Measurements from ENCODE around the gene ACOT12.
"Not testable (repeated sequence)": the region's sequence is repeated elsewhere in the genome, so short reads cannot be mapped to it uniquely, and the experiment has no call there.

ACOT12 gene

DNA sequence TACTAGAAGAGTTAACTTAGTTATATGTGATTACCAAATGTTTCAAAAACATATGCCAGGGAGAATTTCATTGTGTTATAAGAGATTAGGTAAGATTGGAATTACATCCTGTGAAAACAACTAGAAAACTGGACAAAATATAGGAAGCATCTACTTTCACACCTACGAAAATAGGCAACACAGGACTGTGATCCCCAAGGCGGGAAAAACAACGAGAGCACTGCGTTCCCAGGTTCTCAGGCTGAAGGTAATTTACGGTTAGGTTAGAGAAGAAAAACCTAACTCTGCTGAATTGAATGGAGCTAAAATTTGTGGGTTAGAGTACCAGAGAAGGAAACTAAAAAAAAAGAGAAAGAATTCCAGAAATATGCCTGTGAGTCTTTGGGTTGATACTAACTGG is 28.4 kb downstream of the ACOT12 start:
- Mint-ChIP-seq H3K4me3 (no peak overlapping the region), H3K9me3 (no peaks in the 10 kb centered on the region), H3K4me1 (no peaks in the 10 kb centered on the region), H3K27ac (no peak overlapping the region), H3K27me3 (no peaks in the 10 kb centered on the region)
- DNase-seq (no peak), ATAC-seq (no peak)

DNA sequence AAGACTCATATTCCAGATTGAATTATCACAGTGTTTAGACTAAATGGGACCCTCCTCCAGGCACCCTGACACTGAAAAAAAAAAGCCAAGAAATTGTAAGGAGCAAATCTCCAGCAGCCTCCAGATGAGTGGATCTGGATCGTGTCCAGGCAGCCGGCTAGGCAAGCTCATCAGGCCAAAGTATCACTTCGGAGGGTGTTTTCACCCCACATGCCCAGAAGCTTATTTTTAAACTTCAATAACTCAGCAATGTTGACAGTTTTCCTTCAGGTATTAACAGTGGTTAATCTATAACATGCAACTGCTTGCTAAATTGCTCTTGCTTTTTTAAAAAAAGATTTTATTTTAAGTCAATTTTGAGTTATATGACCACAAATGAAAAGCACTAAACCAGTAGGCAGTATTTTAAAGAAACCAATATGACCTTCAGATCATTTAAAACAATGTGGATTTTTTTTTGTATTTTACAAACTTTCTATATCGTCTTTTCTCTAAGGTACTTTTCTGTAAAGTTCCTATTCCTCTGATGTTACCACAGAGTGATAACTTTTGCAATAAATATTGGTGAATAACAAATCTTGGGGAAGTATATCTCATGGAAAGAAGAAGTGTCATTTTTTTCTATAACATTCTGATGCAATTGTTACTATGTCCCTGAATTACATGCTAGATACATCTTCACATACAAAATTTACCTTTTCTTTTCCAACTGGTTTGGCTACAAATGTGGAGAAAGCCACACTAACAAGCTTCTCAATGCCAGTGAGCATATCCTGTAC is 30.7 kb downstream of the ACOT12 start:
- H3K27me3 Mint-ChIP-seq, result peaks cover 11% of the 10 kb centered on the region
- H3K4me3 Mint-ChIP-seq, result no peak overlapping the region
- no peaks in the 10 kb centered on the region for H3K9me3 Mint-ChIP-seq
- ATAC-seq (no peak), DNase-seq (no peak)
- H3K27ac Mint-ChIP-seq, result no peak overlapping the region
- no peaks in the 10 kb centered on the region for H3K4me1 Mint-ChIP-seq

DNA sequence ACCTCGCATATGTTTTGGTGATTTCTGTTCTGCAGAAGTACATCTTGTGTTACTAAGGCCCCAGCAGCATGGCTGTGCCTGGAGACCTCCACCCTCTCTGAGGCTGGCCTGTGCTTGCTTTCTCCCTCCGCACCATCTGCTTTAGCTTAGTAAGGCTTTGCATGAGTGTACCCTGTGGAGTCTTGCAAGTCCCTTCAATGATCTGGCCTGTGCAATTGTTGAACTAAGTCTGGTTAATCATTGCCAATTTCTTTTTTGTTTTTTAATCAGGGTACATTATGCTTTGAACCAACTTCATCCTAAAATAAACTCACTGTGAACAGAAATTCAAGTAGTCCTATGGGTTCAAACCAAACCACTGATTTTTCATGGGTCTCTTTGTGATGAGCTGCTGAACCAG is 32.3 kb downstream of the ACOT12 start:
- ATAC-seq (no peak), DNase-seq (no peak)
- H3K9me3 Mint-ChIP-seq, result no peaks in the 10 kb centered on the region
- H3K27me3 Mint-ChIP-seq, result peaks cover 12% of the 10 kb centered on the region
- H3K27ac Mint-ChIP-seq, result no peak overlapping the region
- no peaks in the 10 kb centered on the region for H3K4me1 Mint-ChIP-seq
- H3K4me3 Mint-ChIP-seq, result no peak overlapping the region

DNA sequence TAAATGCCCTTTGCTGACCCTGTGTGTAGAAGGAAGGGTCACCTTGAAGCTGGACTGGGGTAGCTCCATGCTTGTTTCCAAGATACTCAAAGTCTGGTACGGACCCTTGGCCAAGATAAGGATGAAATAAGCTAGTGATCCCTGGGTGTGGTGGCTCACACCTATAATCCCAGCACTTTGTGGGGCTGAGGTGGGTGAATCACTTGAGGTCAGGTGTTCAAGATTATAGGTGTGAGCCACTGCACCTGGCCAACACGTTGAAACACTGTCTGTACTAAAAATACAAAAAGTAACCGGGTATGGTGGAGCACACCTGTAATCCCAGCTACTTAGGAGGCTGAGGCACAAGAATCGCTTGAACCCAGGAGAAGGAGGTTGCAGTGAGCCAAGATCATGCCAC is 33.3 kb downstream of the ACOT12 start:
- no peaks in the 10 kb centered on the region for H3K4me1 Mint-ChIP-seq
- H3K27me3 Mint-ChIP-seq, result peaks cover 12% of the 10 kb centered on the region
- no peak overlapping the region for H3K4me3 Mint-ChIP-seq
- H3K27ac Mint-ChIP-seq, result no peak overlapping the region
- DNase-seq (no peak), ATAC-seq (no peak)
- no peaks in the 10 kb centered on the region for H3K9me3 Mint-ChIP-seq

DNA sequence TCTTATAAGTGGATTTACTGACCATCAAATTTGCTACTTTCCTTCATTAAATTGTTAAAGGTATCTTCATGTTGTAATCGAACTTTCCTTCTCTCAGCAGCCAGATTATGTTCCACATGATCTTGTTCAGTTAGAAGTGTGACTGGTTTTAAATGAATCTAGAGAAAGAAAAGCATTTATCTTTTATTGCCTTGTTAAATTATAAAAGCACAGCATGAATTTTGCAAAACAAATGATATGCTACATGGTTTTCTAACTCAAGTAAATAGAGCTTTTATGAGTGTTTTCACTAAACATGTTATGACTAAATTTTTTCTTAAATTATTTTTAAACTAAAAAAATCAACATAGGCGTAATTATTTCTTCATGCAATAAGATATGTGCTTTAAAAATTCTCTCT is 34.1 kb downstream of the ACOT12 start:
- H3K27me3 Mint-ChIP-seq, result peaks cover 12% of the 10 kb centered on the region
- no peak for ATAC-seq
- H3K9me3 Mint-ChIP-seq, result no peaks in the 10 kb centered on the region
- no peak for DNase-seq
- no peak overlapping the region for H3K27ac Mint-ChIP-seq
- no peaks in the 10 kb centered on the region for H3K4me1 Mint-ChIP-seq
- H3K4me3 Mint-ChIP-seq, result no peak overlapping the region

DNA sequence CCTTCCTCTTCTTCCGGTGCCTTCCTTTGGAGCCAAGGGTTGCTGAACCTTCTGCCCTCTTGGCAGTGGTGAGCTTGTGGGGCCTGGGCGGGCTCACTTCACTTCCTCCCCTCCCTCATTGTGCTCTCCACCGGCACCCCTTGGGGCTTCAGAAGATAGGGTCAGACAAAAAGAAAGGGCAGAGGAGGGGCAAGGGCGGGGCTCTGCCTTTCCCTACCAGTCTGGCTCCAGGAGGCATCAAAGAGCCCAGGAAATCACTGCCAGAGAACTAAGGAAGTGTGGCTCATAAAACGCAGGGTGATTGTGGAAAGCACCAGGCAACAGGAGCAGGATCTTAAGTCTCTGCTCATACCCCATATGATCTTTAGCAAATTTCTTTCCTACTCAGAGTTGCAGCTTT is 34.8 kb downstream of the ACOT12 start:
- ATAC-seq (no peak), DNase-seq (no peak)
- Mint-ChIP-seq H3K9me3 (no peaks in the 10 kb centered on the region), H3K4me3 (no peak overlapping the region), H3K27me3 (peaks cover 12% of the 10 kb centered on the region), H3K27ac (no peak overlapping the region), H3K4me1 (no peaks in the 10 kb centered on the region)

DNA sequence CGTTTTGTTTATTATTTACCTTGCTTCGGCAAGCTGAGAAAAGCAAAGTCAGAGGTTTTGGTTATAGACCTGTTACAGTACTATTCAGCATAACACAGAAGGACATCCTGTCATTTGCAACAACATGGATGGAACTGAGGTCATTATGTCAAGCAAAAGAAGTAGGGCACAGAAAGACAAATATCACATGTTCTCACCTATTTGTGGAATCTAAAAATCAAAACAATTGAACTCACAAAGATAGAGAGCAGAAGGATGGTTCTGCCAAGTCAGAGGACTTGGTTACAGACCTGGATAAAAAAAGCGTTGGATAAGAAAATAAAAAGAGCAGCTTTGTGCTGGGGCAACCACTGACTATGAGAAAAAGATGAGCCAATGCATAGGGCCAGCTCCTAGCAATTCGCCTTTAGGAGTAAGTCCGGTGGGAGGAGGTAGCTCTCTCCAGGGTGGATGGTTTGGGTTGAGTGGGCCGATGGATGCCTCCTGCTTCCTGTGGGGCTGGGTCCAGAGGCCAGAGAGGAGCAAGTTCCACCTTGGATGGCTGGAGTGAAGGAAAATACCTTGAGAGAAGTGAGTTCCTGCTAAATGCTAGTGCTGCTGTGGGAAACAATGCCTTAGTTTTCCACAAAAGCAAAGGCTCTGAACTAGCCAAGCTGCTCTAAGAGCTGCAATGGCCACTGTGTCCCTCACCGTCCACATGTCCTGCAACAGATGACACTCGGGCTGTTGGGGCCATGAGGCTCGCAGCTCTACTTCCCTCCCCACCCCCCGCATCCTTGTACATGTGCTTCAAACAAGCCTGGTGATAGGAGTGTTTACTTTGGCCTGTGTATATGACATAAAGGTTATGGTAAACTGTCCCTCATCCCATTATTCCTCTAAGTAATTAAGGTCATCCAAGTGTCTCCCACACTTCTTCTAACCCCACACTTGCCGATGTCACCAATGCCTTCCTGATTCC is 38.4 kb downstream of the ACOT12 start:
- Mint-ChIP-seq H3K4me3 (no peak overlapping the region), H3K27me3 (peaks cover 17% of the 10 kb centered on the region), H3K27ac (no peak overlapping the region), H3K9me3 (no peaks in the 10 kb centered on the region), H3K4me1 (no peaks in the 10 kb centered on the region)
- ATAC-seq (no peak), DNase-seq (no peak)

DNA sequence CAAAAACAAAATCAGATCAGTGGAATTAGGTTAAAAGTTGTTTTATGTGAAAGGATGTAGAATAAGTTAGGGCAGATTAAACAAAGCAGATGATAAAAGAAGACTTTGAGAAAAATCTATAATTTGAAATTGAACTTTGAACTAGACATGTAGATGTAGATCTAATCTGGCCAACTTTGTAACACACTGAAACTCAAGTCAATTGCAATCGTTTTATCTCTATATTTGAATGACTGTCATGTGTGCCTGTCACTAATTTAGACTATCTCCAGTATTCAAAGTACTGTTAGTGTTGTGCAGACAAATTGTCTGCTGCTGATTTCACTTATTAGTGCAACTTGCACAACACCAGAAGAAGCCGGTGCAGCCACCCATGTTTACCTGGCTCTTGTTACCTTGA is 39.8 kb downstream of the ACOT12 start:
- ATAC-seq (no peak), DNase-seq (no peak)
- H3K4me1 Mint-ChIP-seq, result no peaks in the 10 kb centered on the region
- peaks cover 14% of the 10 kb centered on the region for H3K27me3 Mint-ChIP-seq
- no peaks in the 10 kb centered on the region for H3K9me3 Mint-ChIP-seq
- H3K27ac Mint-ChIP-seq, result no peak overlapping the region
- H3K4me3 Mint-ChIP-seq, result no peak overlapping the region

DNA sequence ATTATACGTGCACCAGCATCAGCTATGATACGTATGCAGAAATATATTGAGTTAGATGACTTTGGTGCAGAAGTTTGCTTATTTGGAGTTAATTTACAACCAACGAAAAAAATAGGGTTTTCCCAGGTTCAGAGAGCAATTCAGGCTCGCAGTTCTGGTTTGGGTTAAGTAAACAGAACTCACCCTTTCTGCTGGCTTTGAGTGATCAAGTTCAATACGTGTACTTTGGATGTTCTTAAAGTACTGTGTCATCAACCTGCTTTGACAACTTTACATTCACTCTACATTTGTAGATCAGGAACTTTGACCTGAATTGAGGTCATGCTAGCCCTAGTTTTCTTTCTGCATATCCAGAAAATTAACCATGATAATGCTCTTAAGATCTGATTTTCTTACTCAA is 40.7 kb downstream of the ACOT12 start:
- H3K4me1 Mint-ChIP-seq, result peaks cover under 1% of the 10 kb centered on the region
- no peak for ATAC-seq
- H3K4me3 Mint-ChIP-seq, result no peak overlapping the region
- no peak overlapping the region for H3K27ac Mint-ChIP-seq
- DNase-seq, result no peak
- peaks cover 5% of the 10 kb centered on the region for H3K27me3 Mint-ChIP-seq
- no peaks in the 10 kb centered on the region for H3K9me3 Mint-ChIP-seq

DNA sequence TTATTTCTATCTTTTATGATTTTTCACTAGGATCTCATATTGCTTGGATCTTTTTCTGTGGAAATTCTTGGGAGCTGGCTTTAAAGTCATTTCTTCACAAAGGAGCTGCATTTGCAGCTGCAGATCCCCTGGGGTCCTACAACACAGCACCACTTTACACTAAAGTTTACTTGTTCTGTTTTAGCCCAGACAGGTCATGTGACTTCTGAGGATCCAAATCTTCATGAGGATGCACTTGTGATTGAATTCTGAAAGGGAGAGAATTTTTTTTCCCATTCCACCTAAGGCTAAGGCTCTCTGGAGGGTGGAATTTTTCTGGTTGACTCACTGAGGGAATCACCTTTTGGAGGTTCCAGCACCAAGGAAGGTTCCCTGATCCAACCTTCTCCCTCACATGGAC is 43.4 kb downstream of the ACOT12 start:
- H3K4me1 Mint-ChIP-seq, result peaks cover 6% of the 10 kb centered on the region
- peaks cover 5% of the 10 kb centered on the region for H3K27me3 Mint-ChIP-seq
- no peak overlapping the region for H3K27ac Mint-ChIP-seq
- no peak overlapping the region for H3K4me3 Mint-ChIP-seq
- H3K9me3 Mint-ChIP-seq, result no peaks in the 10 kb centered on the region
- ATAC-seq, result no peak
- no peak for DNase-seq

DNA sequence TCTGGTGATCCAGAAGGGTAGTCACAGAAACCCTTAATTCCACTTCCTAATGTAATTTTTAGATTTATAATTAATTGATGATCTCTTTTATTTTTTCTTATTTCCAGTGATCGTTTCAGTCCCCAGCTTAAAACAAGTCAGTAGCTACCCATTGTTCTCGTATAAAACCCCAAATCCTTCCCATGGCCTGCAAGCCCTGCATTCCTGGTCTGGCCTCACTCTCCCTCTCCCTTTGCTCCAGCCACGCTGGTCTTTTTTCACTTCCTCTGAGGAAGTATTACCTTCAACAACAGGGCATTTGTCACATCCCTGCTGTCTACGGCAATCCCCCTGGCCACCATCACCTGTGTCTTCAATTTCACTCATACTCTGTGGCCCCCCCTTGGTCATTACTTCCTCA is 44.8 kb downstream of the ACOT12 start:
- peak overlapping the region in 1 of 2 donors; percentile 59 for H3K27ac Mint-ChIP-seq
- H3K9me3 Mint-ChIP-seq, result no peaks in the 10 kb centered on the region

DNA sequence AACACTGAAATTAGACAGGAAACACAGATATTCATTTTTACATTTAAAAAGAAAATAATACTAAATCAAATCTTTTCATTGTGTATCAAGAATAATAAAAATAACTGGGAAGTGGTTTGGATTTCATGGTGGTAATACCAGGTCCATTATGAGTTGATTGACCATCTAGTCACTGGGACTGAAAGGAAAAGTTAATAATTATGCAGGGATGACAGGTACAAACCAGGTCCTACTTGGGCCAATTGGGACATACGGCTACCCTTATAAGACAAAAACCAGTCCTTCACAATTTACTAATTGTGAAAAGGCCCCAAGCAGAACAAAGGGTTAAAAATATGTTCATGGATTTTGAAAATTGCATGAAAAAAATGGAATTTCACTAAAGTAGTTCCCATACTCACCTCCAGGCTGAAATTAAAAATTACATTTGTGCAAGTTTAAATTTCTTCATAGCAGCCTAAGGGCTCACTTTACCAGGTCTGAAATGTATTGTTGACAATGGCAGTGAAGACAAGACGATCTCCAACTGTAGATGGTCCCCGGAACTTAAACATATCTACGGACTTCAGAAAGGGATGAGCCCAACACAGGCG is 48.4 kb downstream of the ACOT12 start:
- DNase-seq (no peak), ATAC-seq (no peak)
- Mint-ChIP-seq H3K27me3 (no peaks in the 10 kb centered on the region), H3K4me3 (no peak overlapping the region), H3K27ac (no peak overlapping the region), H3K4me1 (peaks cover 6% of the 10 kb centered on the region), H3K9me3 (no peaks in the 10 kb centered on the region)

More for the DNA sequence above, 44.8 kb downstream of the ACOT12 start:
- Mint-ChIP-seq H3K4me1 (peaks cover 6% of the 10 kb centered on the region), H3K27me3 (peaks cover 5% of the 10 kb centered on the region), H3K4me3 (no peak overlapping the region)
- no peak for DNase-seq
- no peak for ATAC-seq

DNA sequence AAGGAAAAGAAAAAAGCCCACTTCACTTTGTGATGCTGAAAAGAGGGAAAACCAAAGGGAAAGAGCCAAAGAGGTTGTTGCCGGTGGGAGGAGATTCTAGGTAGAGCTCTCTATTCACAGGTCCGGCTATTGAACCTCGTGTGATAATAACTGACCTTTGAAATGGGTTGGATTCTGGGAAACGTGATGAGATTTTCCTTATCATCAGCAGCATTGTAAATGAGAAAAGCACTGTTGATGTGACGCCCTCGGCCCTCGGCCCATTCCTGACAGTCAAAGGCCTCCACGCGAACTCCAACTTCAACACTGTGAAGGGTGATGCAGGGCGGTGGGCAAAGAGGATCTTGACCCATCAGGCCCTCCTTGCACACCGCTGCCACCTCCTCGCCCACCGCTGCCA is 49.2 kb downstream of the ACOT12 start:
- Mint-ChIP-seq H3K27ac (no peak overlapping the region), H3K4me3 (no peak overlapping the region)

DNA sequence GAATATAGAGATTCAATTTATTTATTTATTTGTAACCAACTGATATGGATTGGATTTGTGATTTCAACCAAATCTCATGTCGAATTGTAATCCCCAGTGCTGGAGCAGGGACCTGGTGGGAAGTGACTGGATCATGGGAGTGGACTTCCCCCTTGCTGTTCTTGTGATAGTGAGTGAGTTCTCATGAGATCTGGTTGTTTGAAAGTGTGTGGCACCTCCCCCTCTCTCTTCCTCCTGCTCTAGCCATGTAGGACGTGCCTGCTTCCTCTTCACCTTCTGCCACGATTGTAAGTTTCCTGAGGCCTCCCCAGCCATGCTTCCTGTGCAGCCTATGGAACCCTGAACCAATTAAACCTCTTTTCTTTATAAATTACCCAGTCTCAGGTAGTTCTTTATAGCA is 55.7 kb downstream of the ACOT12 start:
- H3K27ac Mint-ChIP-seq, result peak overlapping the region in 1 of 2 donors; percentile 51
- DNase-seq, H3K4me1 Mint-ChIP-seq, H3K4me3 Mint-ChIP-seq, H3K9me3 Mint-ChIP-seq, ATAC-seq, H3K27me3 Mint-ChIP-seq: not testable (repeated sequence)

More for the DNA sequence above, 49.2 kb downstream of the ACOT12 start:
- no peaks in the 10 kb centered on the region for H3K9me3 Mint-ChIP-seq
- DNase-seq (no peak), ATAC-seq (no peak)
- H3K4me1 Mint-ChIP-seq, result peaks cover 6% of the 10 kb centered on the region
- no peaks in the 10 kb centered on the region for H3K27me3 Mint-ChIP-seq

DNA sequence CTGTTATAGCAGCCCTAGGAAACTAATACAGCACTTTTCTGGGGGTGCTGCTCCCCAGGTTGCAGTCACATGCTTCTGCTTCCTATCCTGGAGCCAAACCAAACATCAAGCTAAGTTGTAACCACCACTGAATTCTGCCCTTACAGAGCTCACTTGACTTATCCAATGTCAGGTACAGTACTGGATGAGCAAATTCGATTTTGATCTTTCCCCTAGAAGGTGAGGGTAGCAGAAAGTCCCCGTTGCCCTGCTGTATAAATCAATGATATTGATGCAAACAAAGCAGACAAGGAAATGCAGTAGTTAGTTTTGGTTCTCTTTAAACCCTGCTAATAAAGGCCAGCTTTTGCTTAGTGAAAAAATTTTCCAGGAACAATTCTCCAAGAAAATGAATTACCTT is 56.1 kb downstream of the ACOT12 start:
- DNase-seq (no peak), ATAC-seq (no peak)
- Mint-ChIP-seq H3K4me1 (no peaks in the 10 kb centered on the region), H3K9me3 (peaks cover 0 to 7% of the 10 kb centered on the region in 2 donors), H3K27me3 (no peaks in the 10 kb centered on the region), H3K4me3 (no peak overlapping the region), H3K27ac (no peak overlapping the region)

DNA sequence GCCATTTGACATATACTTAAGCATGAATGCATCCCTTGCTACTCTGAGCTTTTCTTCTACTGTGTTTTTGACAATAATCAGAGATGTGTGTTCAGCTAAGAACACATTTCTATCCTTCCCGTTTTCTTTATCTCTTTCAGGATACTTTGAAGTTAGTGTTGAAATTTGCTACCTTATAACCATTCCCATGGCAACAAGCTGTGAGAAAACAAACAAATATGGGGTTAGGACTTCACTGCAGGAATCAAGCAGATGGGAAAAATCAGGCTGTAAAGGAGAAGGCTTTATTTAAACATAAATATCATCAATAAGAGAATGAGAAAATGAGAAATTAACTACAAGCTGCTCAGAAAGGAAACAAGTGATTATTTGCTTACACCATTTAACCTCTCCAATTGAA is 57.4 kb downstream of the ACOT12 start:
- H3K4me1 Mint-ChIP-seq, result no peaks in the 10 kb centered on the region
- DNase-seq, result no peak
- no peak overlapping the region for H3K27ac Mint-ChIP-seq
- peaks cover 0 to 7% of the 10 kb centered on the region in 2 donors for H3K9me3 Mint-ChIP-seq
- no peak overlapping the region for H3K4me3 Mint-ChIP-seq
- no peak for ATAC-seq
- no peaks in the 10 kb centered on the region for H3K27me3 Mint-ChIP-seq

All from stimulated activated naive CD8-positive, alpha-beta T cell treated with anti-CD3 and anti-CD28 coated beads, Interleukin-15, amount 100 ng/mL, for 72 hours (primary cell).